Common myeloid progenitor, CD34-positive (primary cell): Measurements from ENCODE around the gene RUBCNL.

Source experiments
- CTCF ChIA-PET: fragments of 350-600 bp; sonication (Branson Sonifier 250); formaldehyde crosslinking; loops from one replicate; lab custom pipeline; 2021; ENCODE audit warnings: antibody characterized with exemption; lab: Charles Lee
- POLR2A ChIA-PET: fragments of 350-600 bp; sonication (Branson Sonifier 250); formaldehyde crosslinking; loops from one replicate; lab custom pipeline; 2021; ENCODE audit warnings: antibody characterized with exemption; lab: Charles Lee
- DNase-seq, 3 donors: peaks; one replicate each; pipeline versions ENCODE4 v3.0.0 to v3.0.0-alpha.2; 2013
- H3K27ac ChIP-seq, 2 experiments: 1 replicate in 1 of 2; 2 replicates in 1 of 2; pipeline ENCODE4 v1.7.0; 2013; ENCODE audit warnings: inconsistent platforms in 2 of 2, low read length in 2 of 2, mild to moderate bottlenecking in 2 of 2, low read depth in 1 of 2, moderate library complexity in 1 of 2; ENCODE audit not compliant: severe bottlenecking in 2 of 2, insufficient read depth in 1 of 2, poor library complexity in 1 of 2
- H3K27me3 ChIP-seq, 5 experiments: replicated peaks in 2 of 5; 1 replicate in 3 of 5; 2 replicates in 2 of 5; pipeline versions ENCODE4 v1.6.1 to v1.7.0; 2013; ENCODE audit warnings: low read length in 4 of 5, mild to moderate bottlenecking in 2 of 5, moderate library complexity in 2 of 5, inconsistent platforms in 1 of 5; ENCODE audit not compliant: insufficient read depth in 5 of 5, control insufficient read depth in 4 of 5
- H3K36me3 ChIP-seq, 4 experiments: 1 replicate in 2 of 4; 2 replicates in 2 of 4; pipeline versions ENCODE4 v1.6.1 to v1.7.0; 2013; ENCODE audit warnings: low read length in 3 of 4, control low read depth in 1 of 4, mild to moderate bottlenecking in 1 of 4; ENCODE audit not compliant: control insufficient read depth in 4 of 4, insufficient read depth in 4 of 4
- H3K4me1 ChIP-seq, 4 experiments: 1 replicate in 3 of 4; 2 replicates in 1 of 4; pipeline versions ENCODE4 v1.6.1 to v1.7.1; 2013; ENCODE audit warnings: low read length in 3 of 4, mild to moderate bottlenecking in 3 of 4, control low read depth in 1 of 4, inconsistent platforms in 1 of 4, moderate library complexity in 1 of 4; ENCODE audit not compliant: control insufficient read depth in 4 of 4, insufficient read depth in 4 of 4; ENCODE audit errors: control extremely low read depth in 1 of 4
- H3K4me3 ChIP-seq, 7 experiments: 1 replicate in 4 of 7; 2 replicates in 3 of 7; pipeline versions ENCODE4 v1.5.1 to v1.7.0; 2013; ENCODE audit warnings: mild to moderate bottlenecking in 7 of 7, low read length in 6 of 7, moderate library complexity in 6 of 7, inconsistent platforms in 2 of 7, low read depth in 2 of 7, control low read depth in 1 of 7; ENCODE audit not compliant: insufficient read depth in 4 of 7, control insufficient read depth in 1 of 7; ENCODE audit errors: extremely low read depth in 1 of 7
- H3K9me3 ChIP-seq, 5 experiments: 1 replicate in 4 of 5; 2 replicates in 1 of 5; pipeline versions ENCODE4 v1.6.1 to v1.7.1; 2013; ENCODE audit warnings: low read length in 4 of 5, mild to moderate bottlenecking in 2 of 5, inconsistent platforms in 1 of 5, low read depth in 1 of 5, moderate library complexity in 1 of 5; ENCODE audit not compliant: control insufficient read depth in 4 of 5, insufficient read depth in 2 of 5; ENCODE audit errors: control extremely low read depth in 1 of 5
- WGBS: methylation state at CpG from one replicate; pipeline ENCODE4 v1.1.5; 2013; ENCODE audit not compliant: insufficient coverage; 5-methylcytosine and 5-hydroxymethylcytosine counted together

RUBCNL gene

GRCh38 chr13:46303742-46304385, 83.2 kb downstream of the RUBCNL start:
- Histone ChIP-seq H3K9me3 (peaks cover 0 to 3% (median 0%) of the 10 kb centered on the region in 5 experiments), H3K27ac (peak overlapping the region in 1 of 2 experiments; percentile 35), H3K4me3 (peak overlapping the region in 1 of 7 experiments; percentile 48), H3K36me3 (no peaks in the 10 kb centered on the region), H3K27me3 (no peaks in the 10 kb centered on the region), H3K4me1 (peaks cover 0 to 14% (median 10%) of the 10 kb centered on the region in 4 experiments)
- 17% methylated on average over 2 of the region's 7 CpGs for WGBS
- DNase-seq, result peak in 2 of 3 donors; percentile 85 to 90
- ChIA-PET CTCF (interaction anchor here (0.7 to 1.6 kb wide), 4 partner anchors 10 to 18 kb away, joined by 3 to 9 read pairs (median 3); no protein-coding TSS in a partner anchor), POLR2A (no interaction called here)

- 0% methylated on average over 3 of the region's 3 CpGs for WGBS
- H3K4me1 ChIP-seq, result peaks cover 11 to 44% (median 27%) of the 10 kb centered on the region in 4 experiments
- H3K27me3 ChIP-seq, result no peaks in the 10 kb centered on the region
- CTCF ChIA-PET, result interaction anchor here (1.0 kb wide), 2 partner anchors 130 to 139 kb away, joined by 3 read pairs; no protein-coding TSS in a partner anchor
- DNase-seq, result peak in 2 of 3 donors; percentile 49 to 64
- POLR2A ChIA-PET, result no interaction called here
- no peak overlapping the region for H3K27ac ChIP-seq
- H3K4me3 ChIP-seq, result peak overlapping the region in 1 of 7 experiments; percentile 45
- peaks cover 0 to 3% (median 0%) of the 10 kb centered on the region in 5 experiments for H3K9me3 ChIP-seq
- H3K36me3 ChIP-seq, result no peaks in the 10 kb centered on the region
These were observed 89.7 kb downstream of the RUBCNL start for GRCh38 chr13:46297361-46297811.

- Histone ChIP-seq H3K36me3 (no peaks in the 10 kb centered on the region), H3K27me3 (no peaks in the 10 kb centered on the region), H3K4me3 (peak overlapping the region in 1 of 7 experiments; percentile 45), H3K9me3 (peaks cover 0 to 3% (median 0%) of the 10 kb centered on the region in 5 experiments), H3K4me1 (peaks cover 11 to 44% (median 27%) of the 10 kb centered on the region in 4 experiments), H3K27ac (no peak overlapping the region)
- peak in 2 of 3 donors; percentile 28 to 47 for DNase-seq
- POLR2A ChIA-PET, result no interaction called here
- WGBS, result 56% methylated on average over 2 of the region's 3 CpGs
- CTCF ChIA-PET, result interaction anchor here (1.0 to 1.8 kb wide), 2 partner anchors 103 to 129 kb away, joined by 3 to 6 read pairs; no protein-coding TSS in a partner anchor
These were observed 90.1 kb downstream of the RUBCNL start for GRCh38 chr13:46296921-46297320.

- H3K9me3 ChIP-seq, result peaks cover 0 to 3% (median 0%) of the 10 kb centered on the region in 5 experiments
- peaks cover 11 to 44% (median 27%) of the 10 kb centered on the region in 4 experiments for H3K4me1 ChIP-seq
- 100% methylated on average over 1 of the region's 3 CpGs for WGBS
- ChIA-PET POLR2A (no interaction called here), CTCF (interaction anchor here (0.9 to 1.8 kb wide), 6 partner anchors 11 to 113 kb away, joined by 3 to 6 read pairs (median 3); no protein-coding TSS in a partner anchor)
- peak overlapping the region in 1 of 2 experiments; percentile 54 for H3K27ac ChIP-seq
- H3K4me3 ChIP-seq, result no peak overlapping the region
- no peaks in the 10 kb centered on the region for H3K36me3 ChIP-seq
- peak in 2 of 3 donors; percentile 75 to 78 for DNase-seq
- no peaks in the 10 kb centered on the region for H3K27me3 ChIP-seq
These were observed 90.8 kb downstream of the RUBCNL start for GRCh38 chr13:46296115-46296822.

- H3K4me3 ChIP-seq, result no peak overlapping the region
- DNase-seq, result peak; percentile 47 to 87 (median 84)
- ChIA-PET POLR2A (interaction anchor here (0.6 kb wide), 1 partner anchor 201 kb away, joined by 3 read pairs; no protein-coding TSS in a partner anchor), CTCF (interaction anchor here (0.9 to 1.8 kb wide), 7 partner anchors 11 to 113 kb away, joined by 3 to 6 read pairs (median 3); no protein-coding TSS in a partner anchor)
- H3K4me1 ChIP-seq, result peaks cover 11 to 44% (median 27%) of the 10 kb centered on the region in 4 experiments
- peak overlapping the region in 1 of 2 experiments; percentile 54 for H3K27ac ChIP-seq
- 11% methylated on average over 3 of the region's 7 CpGs for WGBS
- H3K27me3 ChIP-seq, result no peaks in the 10 kb centered on the region
- peaks cover 0 to 2% (median 0%) of the 10 kb centered on the region in 5 experiments for H3K9me3 ChIP-seq
- H3K36me3 ChIP-seq, result no peaks in the 10 kb centered on the region
These were observed 91.4 kb downstream of the RUBCNL start for GRCh38 chr13:46295491-46296114.

- Histone ChIP-seq H3K4me3 (no peak overlapping the region), H3K9me3 (no peaks in the 10 kb centered on the region), H3K27me3 (no peaks in the 10 kb centered on the region), H3K27ac (no peak overlapping the region), H3K4me1 (peaks cover 11 to 44% (median 27%) of the 10 kb centered on the region in 4 experiments), H3K36me3 (no peaks in the 10 kb centered on the region)
- CTCF ChIA-PET, result interaction anchor here (1.1 to 5.5 kb wide), 3 partner anchors 8 to 134 kb away, joined by 4 to 45 read pairs (median 8); no protein-coding TSS in a partner anchor
- WGBS, result 100% methylated on average over 1 of the region's 3 CpGs
- POLR2A ChIA-PET, result interaction anchor here (0.6 kb wide), 1 partner anchor 38 kb away, joined by 3 read pairs; no protein-coding TSS in a partner anchor
- no peak for DNase-seq
These were observed 93.6 kb downstream of the RUBCNL start for GRCh38 chr13:46293436-46293835.
